C4-2B (cell line): ENCODE data around the gene ARL2BP.

Experiments used
- H3K27ac ChIP-seq: fragments of 450-650 bp; 2 replicates; pipeline ENCODE4 v1.5.1; 2017
- ZFX ChIP-seq: fragments of 450-650 bp; IDR thresholded peaks from 2 replicates; pipeline ENCODE4 v1.6.1; 2017
- TF ChIP-seq, protein P1 (sequence below): fragments of 450-650 bp; conservative IDR thresholded peaks from 2 replicates; pipeline ENCODE4 v1.5.1; 2017; ENCODE audit warnings: mild to moderate bottlenecking

ARL2BP gene

DNA sequence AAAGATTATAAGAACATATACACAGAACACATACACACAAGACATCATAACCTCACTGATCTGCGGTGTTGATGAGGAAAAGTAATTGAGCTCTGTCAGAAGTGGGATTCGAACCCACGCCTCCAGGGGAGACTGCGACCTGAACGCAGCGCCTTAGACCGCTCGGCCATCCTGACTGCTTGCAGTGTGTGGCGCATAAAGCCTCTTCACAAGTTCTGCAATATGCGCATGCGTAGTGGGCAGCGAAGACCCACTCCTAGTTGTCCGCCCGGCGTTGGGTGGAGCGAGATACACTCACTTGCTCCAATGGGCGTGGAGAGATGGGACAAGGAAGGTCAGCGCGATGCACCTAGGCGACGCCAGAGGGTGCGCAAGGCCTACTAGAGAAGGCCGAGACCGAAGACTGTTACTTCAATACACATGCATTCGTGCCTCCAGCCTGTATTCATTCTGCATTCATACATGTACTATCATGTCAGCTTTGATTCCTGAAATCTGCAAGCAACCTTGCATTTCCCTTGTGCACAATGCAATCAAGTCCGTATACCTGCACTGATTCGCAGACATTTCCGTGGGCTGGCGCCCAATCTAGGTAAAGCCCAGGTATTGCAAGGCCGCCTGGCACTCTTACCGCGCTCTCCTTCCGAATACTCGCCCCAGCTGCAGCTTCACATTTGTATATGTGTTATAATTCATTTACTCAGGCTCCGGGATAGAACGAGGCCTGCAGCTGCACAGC lies 55.5 kb downstream of the ARL2BP start:
- peak overlapping the region; percentile 28; the same call in 1 of the 2 replicates for H3K27ac ChIP-seq
- TF ChIP-seq, protein P1, sequence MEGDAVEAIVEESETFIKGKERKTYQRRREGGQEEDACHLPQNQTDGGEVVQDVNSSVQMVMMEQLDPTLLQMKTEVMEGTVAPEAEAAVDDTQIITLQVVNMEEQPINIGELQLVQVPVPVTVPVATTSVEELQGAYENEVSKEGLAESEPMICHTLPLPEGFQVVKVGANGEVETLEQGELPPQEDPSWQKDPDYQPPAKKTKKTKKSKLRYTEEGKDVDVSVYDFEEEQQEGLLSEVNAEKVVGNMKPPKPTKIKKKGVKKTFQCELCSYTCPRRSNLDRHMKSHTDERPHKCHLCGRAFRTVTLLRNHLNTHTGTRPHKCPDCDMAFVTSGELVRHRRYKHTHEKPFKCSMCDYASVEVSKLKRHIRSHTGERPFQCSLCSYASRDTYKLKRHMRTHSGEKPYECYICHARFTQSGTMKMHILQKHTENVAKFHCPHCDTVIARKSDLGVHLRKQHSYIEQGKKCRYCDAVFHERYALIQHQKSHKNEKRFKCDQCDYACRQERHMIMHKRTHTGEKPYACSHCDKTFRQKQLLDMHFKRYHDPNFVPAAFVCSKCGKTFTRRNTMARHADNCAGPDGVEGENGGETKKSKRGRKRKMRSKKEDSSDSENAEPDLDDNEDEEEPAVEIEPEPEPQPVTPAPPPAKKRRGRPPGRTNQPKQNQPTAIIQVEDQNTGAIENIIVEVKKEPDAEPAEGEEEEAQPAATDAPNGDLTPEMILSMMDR = peak; percentile 94
- TF ChIP-seq ZFX = no peak

DNA sequence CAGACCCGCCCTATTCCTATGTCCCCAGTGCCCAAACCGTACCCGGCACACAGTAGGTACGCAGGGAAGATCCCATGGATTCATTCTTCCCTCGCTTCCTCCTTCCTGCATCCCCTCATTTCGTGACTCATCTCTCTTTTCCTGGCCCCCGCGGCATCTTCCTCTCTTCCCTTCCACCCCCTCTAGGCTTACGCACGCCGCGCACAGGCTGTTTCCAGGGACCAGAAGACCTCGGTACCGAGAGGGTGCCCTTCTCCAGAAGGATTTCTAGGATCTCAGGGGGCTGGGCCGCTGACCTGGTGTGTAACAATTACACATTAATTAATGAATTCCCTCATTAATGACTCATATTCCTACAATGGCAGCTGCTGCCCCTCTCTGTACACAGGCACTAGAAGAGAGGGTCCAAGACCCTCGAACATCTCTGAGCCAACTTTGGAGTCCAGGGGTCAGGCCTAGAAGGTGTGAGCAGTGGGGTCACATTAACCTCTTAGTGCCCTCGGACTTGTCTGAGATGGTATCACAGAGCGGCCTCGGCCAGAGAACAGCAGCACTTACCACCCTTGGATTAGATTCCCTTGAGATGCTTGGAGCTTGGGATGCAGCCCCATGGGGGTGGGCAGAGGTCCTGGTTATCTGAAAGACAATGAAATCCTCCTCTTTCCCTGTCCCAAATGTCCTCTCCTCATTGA lies 56.2 kb downstream of the ARL2BP start:
- no peak for TF ChIP-seq ZFX
- TF ChIP-seq, protein P1 = no peak
- H3K27ac ChIP-seq = no peak overlapping the region
